T follicular helper cell (primary cell): ENCODE measurements around the gene COX4I2.
"Not testable (repeated sequence)": the region's sequence is repeated elsewhere in the genome, so short reads cannot be mapped to it uniquely, and the experiment has no call there.

Experiments used
- DNase-seq: peaks from one replicate; pipeline ENCODE4 v3.0.0-alpha.2; 2020; ENCODE audit warnings: low read depth

COX4I2 gene

DNA sequence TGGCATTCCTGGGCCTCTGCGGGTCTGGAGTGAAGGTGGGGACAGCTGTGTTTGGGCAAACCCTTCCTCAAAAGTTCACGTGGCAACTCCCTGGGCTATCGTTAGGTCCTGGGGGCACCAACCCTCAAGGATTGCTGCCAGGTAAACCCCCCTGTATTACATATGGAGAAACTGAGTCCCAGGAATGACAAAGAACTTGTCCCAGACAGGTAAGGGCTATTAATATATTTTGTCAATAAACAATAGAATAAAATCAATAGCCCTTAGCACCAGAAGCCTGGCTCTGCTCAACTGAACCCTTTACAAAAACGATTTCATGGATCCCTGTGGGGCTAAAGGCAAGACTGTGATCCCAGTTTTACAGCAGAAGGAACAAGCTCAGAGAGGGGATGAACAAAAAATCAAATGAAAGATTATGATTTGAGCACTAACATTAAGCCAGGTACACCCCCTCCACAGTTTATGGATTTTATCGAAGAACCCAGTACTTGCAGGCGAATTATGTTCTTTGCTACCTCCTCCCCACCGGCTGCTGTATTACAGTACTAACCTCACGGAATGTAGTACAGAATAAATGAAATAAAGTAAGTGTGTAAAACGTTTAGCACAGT is 30.0 kb upstream of the COX4I2 start:
- DNase-seq = no peak

DNA sequence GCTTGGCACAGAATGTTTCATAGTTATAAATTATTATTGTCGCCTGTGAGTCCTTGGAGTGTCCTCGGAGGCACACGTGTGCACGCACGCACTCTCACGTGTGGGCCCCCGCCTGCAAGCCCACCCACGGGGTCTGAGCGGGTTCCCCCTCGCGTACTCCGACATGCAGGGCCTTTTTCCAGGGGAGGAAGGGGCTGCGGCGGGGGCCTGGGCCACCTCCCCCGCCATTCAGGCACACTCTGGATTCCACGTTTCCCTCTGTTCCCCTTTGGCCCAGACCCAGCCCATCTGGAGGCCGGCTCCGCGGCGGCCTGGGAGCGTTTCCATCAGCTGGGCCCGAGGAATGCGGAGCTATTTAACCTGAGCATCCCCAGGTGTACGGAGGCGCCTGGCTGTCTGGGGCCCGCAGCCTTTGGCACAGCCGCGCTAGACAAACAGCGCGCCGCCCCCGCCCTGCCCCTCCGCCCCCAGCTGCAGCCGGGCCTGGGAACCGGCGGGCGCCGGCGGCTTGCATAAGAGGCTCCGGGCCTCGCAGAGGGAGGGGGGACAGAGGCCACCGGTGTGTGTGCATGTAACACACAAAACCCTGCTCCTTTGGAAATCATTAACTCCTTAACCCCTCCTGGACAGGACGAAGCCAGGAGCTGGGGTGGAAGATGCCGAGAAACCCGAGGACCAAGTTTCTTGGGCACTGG is 29.3 kb upstream of the COX4I2 start:
- DNase-seq = no peak

GRCh38 chr20:31612271-31612640 is 25.5 kb upstream of the COX4I2 start:
- DNase-seq = not testable (repeated sequence)

- DNase-seq = no peak
Observed at GRCh38 chr20:31615416-31615815, 22.3 kb upstream of the COX4I2 start.

- DNase-seq = no peak
Observed at GRCh38 chr20:31617432-31618104, 20.1 kb upstream of the COX4I2 start.

DNA sequence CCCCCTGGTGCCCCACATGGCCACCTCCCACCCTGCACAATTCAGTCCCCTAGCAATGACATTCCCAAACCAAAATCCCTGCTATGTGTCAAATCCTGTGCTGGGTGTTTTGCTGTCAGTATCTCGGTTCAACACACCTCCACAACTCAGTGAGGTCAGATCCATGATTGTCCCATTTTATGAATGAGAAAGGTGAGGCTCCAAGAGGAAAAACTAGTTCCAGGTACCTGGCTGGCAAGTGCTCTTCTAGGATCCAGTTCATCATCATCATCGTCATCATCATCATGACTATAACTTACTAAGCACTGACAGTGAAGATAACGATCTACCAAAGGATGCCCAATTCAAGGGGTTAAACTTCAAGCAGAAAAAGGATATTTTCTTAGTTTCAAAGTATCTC is 17.5 kb upstream of the COX4I2 start:
- DNase-seq = no peak

GRCh38 chr20:31623123-31623505 is 14.6 kb upstream of the COX4I2 start:
- DNase-seq = not testable (repeated sequence)

- not testable (repeated sequence) for DNase-seq
Observed at GRCh38 chr20:31626534-31626933, 11.2 kb upstream of the COX4I2 start.

DNA sequence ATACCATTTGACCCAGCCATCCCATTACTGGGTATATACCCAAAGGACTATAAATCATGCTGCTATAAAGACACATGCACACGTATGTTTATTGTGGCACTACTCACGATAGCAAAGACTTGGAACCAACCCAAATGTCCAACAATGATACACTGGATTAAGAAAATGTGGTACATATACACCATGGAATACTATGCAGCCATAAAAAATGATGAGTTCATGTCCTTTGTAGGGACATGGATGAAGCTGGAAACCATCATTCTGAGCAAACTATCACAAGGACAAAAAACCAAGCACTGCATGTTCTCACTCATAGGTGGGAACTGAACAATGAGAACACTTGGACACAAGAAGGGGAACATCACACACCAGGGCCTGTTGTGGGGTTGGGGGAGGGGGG is 9.7 kb upstream of the COX4I2 start:
- DNase-seq = not testable (repeated sequence)

GRCh38 chr20:31630187-31630790 is 7.4 kb upstream of the COX4I2 start:
- no peak for DNase-seq

- DNase-seq = no peak
Observed at GRCh38 chr20:31632548-31633338, 5.0 kb upstream of the COX4I2 start.

DNA sequence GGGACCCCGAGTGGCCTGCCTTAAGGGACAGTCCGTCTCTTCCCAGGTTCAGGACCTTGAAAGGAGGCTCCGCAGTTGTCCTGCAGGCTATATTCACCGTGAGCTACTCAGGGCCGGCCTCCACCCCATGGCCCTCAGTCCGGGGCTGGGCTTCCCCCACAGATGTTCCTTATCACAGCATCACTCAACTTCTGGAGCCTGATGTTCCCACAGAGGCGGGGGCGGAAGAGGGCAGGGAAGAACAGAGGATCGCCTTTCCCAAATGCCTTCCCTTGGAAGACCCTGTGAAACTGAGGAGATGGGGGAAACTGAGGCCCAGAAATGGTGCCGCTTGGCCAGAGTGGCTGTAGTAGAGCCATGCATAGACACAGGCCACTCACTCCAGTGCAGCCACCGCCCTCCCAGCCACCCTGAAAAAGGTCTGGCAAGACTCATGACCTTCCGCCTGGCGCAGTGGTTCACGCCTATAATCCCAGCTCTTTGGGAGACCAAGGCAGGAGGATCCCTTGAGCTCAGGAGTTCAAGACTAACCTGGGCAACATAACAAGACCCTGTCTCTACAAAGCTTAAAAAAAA is 4.3 kb upstream of the COX4I2 start:
- no peak for DNase-seq

DNA sequence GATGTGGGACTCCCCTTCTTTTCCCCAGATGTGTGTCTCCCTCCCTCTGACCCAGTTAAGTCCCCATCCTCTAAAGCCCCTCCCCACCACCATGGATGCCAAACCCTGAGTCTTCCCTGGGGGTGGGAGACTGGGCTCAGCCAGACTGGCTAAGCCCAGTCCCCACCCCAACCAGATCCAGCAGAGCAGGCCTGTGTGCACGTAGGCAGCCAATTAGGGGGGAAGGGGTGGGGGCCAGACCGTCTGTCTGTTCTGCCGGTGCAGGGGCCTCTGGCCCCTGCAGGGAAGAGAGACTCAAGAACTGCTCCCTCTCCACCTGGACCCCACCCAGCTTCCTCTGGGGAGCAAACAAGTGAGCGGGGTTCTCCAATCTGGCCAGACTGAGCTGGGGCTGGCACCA is 605 bp downstream of the COX4I2 start:
- DNase-seq = no peak

DNA sequence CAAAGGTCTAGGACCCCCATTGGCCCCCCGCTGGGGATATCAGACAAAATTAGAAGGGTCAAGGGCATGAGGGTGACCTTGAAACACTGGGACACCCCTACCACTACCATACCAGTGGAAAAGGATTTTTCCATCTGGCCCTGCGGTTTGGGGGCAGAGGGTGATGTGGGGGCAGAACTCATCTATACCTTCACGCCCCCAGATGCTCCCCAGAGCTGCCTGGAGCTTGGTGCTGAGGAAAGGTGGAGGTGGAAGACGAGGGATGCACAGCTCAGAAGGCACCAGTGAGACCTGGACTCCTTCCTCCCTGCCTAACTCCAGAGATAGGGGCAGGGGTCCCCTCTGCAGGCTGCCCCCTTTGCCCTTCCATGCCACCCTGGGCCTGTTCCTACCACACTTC is 1.1 kb downstream of the COX4I2 start:
- no peak for DNase-seq

GRCh38 chr20:31640259-31640658 is 2.5 kb downstream of the COX4I2 start:
- DNase-seq = no peak

- no peak for DNase-seq
Observed at GRCh38 chr20:31641391-31641790, 3.7 kb downstream of the COX4I2 start.

- no peak for DNase-seq
Observed at GRCh38 chr20:31642837-31643236, 5.1 kb downstream of the COX4I2 start.

GRCh38 chr20:31643522-31643921 is 5.8 kb downstream of the COX4I2 start:
- no peak for DNase-seq

- no peak for DNase-seq
Observed at GRCh38 chr20:31644701-31645100, 7.0 kb downstream of the COX4I2 start.

DNA sequence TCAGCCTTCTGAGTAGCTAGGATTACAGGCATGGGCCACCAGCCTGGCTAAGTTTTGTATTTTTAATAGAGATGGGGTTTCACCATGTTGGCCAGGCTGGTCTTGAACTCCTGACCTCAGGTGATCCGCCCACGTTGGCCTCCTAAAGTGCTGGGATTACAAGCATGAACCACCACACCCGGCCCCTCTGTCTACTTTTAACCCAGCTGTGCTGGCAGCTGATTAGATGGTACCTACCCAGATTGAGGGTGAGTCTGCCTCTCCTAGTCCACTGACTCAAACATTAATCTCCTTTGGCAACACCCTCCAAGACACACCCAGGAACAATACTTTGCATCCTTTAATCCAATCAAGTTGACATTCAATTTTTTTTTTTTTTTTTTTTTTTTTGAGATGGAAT is 10.4 kb downstream of the COX4I2 start:
- DNase-seq = not testable (repeated sequence)

DNA sequence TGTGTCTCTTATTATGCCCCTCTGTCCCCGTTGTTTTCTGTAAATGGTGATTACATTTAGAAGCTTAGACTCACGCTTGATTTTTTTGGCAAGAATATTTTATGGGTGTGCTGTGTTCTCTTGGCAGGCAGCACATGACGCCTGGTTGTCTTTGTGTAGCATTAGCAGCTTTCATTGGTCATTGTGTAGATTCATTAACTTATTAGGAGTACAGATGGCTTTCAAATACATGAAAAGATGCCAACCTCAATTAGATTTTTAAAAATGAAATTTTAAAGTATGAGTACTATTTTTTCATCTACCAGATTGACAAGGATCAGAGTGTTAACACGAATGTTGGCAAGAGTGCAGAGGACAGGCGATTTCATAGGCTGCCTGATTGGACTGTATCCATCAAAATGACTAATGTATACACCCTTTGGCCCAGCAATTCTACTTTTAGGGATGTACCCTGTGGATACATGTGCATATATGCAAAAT is 15.2 kb downstream of the COX4I2 start:
- no peak for DNase-seq

GRCh38 chr20:31653561-31653960 is 15.8 kb downstream of the COX4I2 start:
- DNase-seq = no peak
